ENCODE measurements around the gene DSCAM.
"Not testable (repeated sequence)": the region's sequence is repeated elsewhere in the genome, so short reads cannot be mapped to it uniquely, and the experiment has no call there.

DNA sequence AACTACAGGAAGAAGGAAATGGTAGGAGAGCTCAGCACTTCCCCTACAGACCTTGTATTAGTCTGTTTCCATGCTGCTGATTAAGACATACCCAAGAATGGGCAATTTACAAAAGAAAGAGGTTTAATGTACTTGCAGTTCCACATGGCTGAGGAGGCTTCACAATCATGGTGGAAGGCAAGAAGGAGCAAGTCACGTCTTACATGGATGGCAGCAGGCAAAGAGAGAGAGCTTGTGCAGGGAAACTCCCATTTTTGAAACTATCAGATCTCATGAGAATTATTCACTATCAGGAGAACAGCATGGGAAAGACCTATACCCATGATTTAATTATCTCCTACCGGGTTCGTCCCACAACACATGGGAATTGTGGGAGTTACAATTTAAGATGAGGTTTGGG is 48.7 kb upstream of the DSCAM start:
- TF ChIP-seq POLR2A (IDR thresholded peaks at IDR 0.05): not testable (repeated sequence)
- TF ChIP-seq, protein P1, sequence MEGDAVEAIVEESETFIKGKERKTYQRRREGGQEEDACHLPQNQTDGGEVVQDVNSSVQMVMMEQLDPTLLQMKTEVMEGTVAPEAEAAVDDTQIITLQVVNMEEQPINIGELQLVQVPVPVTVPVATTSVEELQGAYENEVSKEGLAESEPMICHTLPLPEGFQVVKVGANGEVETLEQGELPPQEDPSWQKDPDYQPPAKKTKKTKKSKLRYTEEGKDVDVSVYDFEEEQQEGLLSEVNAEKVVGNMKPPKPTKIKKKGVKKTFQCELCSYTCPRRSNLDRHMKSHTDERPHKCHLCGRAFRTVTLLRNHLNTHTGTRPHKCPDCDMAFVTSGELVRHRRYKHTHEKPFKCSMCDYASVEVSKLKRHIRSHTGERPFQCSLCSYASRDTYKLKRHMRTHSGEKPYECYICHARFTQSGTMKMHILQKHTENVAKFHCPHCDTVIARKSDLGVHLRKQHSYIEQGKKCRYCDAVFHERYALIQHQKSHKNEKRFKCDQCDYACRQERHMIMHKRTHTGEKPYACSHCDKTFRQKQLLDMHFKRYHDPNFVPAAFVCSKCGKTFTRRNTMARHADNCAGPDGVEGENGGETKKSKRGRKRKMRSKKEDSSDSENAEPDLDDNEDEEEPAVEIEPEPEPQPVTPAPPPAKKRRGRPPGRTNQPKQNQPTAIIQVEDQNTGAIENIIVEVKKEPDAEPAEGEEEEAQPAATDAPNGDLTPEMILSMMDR (IDR thresholded peaks at IDR 0.05): not testable (repeated sequence)
